HG03575 (cell line): ENCODE results near the gene NKD2.
"Not testable (repeated sequence)": the region's sequence is repeated elsewhere in the genome, so short reads cannot be mapped to it uniquely, and the experiment has no call there.

Experiments
- ATAC-seq: cut with Tn5 transposase; IDR thresholded peaks from one replicate; pipeline ENCODE4 v1.9.1; 2021; ENCODE audit not compliant: unreplicated experiment, insufficient number of reproducible peaks, low FRiP score; ENCODE audit errors: extremely low read depth

Gene NKD2

DNA sequence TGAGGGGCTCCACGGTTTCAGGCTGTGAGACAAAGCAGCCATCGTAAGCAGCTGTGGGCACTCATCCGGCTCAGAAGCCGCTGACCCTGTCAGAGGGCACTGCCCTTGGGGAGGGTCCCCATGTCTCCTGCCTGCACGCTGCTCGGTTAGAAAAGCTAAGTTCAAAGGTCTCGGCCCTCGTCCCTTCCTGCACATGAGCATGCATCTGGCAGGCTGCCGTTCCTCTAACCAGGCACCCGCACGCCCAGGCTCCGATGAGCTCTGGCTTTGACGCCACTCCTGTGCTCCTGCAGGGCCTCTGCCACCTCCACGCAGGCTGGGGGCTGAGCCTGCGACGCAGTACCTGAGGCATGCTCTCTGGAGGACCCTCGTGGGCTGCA, 51.3 kb downstream of the NKD2 start:
- no peak for ATAC-seq

DNA sequence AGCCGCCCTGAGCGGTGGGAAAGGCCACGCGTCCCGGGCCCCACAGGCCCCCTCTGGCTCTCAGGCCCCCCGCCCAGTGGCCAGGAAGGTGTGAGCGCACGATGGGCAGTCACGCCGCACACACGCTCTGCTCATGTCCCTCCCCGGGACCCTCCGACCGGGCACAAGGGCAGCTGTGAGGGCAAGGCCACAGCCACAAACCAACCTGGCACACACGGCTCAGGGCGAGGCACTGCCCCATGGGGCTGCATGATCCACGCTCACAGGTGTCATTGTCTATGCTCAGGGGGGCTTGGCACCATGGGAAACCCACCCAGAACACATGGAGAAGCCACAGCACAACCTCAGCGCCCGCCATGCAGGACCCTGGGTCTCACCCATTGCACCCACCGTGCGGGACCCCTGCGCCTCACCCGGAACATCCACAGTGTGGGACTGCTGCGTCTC, 52.0 kb downstream of the NKD2 start:
- ATAC-seq, result no peak

DNA sequence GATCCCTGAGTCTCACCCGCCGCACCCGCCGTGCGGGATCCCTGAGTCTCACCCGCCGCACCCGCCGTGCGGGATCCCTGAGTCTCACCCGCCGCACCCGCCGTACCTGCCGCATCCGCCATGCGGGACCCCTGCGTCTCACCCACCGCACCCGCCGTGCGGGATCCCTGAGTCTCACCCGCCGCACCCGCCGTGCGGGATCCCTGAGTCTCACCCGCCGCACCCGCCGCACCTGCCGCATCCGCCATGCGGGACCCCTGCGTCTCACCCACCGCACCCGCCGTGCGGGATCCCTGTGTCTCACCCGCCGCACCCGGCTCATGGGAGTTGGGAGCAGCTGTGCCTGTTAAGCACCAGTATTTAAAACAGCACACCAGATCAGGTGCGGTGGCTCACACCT, 52.7 kb downstream of the NKD2 start:
- ATAC-seq, result not testable (repeated sequence)

DNA sequence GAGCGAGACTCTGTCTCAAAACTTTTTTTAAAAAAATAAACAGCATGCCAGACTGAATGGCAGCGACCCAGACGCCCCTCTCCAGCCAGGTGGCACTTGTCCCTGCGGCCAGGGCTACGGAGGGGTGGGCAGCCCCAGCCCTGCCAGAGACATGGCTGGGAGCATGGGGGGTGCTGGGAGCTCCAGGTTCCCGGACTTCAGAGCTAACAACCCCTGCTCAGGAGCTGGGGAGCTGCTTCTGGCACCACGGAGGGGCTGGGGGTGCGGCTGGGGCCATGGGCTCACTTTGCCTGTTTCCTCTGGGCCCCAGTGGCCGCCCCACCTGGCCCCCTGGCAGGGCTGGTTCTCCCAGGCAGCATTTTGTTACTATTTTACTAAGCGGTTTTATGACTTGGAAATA, 53.3 kb downstream of the NKD2 start:
- ATAC-seq, result no peak

DNA sequence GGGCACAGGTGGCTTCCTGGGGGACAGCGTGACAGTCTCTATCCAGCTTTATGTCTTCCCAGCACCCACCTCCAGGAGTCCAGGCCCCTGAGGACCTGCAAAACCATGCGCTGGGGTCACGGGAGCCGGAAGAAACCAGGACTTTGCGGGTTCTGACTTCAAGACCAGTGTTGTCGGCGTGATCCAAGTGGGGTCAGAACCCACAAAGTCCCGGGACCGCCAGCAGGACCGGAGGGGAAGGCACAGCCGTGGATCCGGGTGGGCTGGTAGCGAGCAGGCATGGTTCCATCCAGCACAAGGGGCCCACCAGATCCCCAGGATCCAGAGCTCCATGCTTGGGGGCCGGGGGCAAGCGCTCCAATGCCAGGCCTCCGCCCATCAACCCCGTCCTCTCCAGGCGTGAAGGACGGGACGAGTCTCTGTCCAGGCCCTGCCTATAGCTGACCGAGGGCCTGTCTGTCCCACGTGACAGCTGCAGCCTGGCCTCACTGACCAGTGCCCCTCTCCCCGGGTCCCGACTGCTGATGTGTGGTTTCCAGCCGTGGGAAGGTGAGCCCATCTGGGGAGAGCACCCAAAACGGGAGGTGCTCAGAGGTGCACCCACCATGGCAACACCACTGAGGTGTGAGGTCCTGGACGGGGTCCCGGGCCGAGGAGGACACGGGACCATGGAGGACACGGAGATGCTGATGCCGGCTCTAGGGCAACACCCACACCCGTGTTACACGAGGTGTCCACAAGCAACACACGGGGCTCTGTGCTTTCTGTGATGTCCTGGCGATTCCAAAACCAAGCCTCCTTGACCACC, 54.4 kb downstream of the NKD2 start:
- ATAC-seq, result no peak

DNA sequence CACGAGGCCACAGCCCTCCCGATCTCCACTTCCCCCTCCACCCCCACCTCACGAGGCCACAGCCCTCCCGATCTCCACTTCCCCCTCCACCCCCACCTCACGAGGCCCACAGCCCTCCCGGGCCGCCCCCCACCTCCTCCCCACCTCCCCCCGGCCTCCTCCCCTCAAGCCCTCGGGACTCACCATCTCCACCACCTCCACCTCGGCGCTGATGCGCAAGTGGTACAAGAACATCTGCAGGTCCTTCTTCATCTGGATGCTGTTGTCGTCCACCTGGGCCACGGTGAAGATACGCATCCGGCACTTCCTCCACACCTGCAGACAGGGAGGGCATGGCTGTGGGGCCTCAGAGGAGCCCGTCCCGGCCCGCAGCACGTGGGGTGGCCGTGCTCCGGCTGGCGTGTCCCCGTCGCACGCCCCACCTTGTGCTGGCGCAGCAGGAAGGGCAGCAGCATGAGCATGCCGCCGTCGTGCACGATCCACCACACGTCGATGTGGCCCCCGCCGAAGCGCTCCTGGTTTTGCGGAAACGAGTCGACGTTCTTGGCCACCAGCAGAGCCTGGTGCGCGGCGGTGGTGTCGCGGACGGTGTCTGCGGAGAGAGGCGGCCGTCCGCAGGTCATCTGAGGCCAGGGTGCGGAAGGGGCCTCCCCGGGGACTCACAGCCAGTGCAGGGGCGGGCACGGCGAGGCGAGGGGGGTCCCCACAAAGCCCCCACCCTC, 55.2 kb downstream of the NKD2 start:
- ATAC-seq, result no peak

DNA sequence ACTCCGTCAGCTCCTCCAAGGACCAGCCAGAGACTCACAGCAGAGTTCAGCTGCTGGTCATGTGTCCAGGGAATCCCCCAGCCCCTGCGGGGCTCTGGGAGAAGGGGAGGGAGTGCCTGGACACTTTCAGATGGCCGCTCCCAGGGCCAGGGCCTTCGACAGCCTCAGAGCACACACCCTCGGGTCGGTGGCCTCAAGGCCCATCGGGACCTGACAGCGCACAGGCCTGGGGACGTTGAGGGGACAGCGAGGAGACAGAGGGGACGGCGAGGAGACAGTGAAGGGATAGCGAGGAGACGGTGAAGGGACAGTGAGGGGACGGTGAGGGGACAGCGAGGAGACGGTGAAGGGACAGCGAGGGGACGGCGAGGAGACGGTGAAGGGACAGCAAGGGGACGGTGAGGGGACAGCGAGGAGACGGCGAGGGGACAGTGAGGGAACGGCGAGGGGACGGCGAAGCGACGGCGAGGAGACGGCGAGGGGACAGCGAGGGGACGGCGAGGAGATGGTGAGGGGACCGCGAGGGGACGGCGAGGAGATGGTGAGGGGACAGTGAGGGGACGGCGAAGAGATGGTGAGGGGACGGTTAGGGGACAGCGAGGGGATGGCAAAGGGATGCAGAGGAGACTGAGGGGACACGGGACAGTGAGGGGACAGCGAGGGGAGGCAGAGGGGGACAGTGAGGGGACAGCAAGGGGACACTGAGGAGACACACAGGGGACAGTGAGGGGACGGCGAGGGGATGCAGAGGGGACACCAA, 56.0 kb downstream of the NKD2 start:
- ATAC-seq, result no peak

DNA sequence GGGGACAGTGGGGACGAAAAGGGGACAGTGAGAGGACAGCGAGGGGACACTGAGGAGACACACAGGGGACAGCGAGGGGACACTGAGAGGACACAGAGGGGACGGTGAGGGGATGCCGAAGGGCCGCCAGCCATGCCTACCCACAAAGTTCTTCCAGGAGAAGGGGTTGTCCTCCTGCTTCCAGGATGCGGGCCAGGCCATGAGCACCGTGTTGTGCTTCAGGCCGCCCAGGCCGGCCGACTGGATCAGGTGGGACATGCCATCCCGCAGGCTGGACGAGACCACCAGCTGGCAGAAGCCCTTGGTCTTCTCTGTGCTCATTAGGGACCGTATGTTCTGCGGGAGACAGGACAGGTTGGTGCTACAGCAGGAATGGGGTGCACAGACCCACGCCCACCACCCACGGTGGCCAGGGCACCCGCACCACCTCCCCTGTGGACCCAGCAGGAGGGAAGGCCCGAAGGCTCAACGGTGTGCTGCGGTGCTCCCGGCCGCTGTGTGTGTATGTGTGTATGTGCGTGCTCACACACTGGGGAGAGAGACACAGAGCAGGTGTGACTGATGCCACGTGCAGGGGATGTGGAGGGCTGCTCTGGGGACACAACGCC, 56.6 kb downstream of the NKD2 start:
- no peak for ATAC-seq

DNA sequence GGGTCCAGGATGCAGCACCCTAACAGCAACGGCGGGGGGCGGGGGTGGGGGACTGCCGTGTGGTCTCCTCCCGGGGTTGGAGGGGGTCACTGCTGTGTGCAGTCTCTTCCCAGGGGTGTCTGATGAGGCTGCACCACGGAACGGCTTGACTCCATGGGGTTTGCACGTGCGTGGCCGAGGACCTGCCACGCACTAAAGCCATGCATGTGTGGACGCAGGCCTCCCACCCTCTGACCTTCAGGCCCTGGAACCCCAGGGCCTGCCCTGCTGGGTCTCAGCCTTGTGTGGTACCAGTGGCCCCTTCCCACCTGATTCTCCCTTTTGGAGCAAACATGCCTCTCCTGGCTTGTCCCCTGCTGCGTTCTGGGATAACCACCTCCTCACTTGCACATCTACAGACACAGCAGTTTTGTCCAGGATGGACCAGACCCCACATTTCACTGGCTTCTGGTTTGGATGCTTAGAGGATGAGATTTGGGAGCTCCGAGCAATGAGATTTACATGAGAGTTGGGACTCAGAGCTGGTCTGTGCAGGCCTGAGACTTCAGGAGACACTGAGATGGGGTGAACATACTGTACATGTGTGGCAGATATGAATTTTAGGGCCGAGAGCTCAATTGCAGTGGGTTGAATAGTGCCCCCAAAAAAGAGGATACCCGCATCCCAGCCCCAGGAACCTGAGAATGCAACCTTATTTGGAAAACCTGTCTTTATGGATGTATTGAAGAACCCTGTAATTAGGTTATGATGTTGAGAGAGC, 57.5 kb downstream of the NKD2 start:
- no peak for ATAC-seq

DNA sequence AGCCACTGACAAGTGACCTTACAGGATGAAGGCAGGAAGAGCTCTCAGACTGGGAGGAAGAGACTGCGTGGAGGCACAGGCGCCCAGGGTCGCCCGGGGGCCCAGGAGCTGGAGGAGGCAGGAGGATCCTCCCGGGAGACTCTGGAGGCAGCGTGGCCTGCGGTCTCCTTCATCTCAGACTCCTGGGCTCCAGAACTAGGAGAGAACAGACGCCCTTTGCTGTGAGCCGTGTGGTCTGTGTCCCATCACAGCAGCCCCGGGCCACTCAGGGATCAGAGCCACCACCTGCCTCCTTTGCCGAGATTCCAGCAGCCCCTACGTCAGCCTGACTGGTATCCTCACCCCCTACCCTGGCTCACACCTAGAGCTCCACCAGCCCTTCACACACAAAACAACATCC, 58.1 kb downstream of the NKD2 start:
- no peak for ATAC-seq

DNA sequence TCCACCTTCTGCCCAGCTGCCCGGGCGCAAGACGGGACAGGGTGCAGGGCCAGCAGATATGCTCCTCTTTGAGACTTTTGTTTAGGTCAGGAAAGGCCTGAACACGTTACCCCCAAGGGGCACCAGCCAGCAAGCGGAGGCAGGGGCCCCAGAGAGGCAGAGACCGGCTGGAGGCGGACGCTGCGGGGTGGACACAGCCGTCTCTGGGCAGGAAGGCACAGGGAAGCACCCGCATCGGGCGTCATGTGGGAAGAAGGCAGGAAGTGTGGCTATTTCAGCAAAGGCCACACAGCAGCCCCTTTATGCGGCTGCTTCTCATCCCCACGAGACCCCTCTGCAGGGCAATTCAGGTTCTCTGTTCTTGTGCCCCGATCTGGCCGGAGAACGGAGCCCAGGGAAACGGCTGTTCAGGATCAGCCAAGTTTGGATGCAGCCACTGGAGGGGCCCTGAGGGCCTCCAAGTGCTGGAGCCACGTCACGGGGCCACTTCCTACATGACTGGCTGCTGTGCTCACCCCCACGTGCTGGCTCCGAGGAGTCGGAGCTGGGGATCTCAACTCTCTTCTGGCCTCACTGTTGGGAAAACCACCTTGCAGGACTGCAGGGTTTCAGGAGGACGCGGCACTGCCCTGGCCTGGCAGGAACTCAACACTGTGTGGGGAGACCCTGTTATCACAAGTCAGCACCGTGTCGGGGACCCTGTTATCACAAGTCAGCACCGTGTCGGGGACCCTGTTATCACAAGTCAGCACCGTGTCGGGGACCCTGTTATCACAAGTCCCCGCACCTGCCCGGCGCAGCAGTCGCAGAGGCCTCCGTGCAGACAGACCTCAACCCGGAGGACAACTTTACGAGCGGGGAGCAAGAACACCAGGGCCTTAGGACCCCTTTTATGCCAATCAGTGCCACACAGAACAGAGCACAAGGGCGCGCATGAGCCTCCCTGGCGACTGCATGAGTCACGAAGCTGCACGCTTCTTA, 58.8 kb downstream of the NKD2 start:
- no peak for ATAC-seq

DNA sequence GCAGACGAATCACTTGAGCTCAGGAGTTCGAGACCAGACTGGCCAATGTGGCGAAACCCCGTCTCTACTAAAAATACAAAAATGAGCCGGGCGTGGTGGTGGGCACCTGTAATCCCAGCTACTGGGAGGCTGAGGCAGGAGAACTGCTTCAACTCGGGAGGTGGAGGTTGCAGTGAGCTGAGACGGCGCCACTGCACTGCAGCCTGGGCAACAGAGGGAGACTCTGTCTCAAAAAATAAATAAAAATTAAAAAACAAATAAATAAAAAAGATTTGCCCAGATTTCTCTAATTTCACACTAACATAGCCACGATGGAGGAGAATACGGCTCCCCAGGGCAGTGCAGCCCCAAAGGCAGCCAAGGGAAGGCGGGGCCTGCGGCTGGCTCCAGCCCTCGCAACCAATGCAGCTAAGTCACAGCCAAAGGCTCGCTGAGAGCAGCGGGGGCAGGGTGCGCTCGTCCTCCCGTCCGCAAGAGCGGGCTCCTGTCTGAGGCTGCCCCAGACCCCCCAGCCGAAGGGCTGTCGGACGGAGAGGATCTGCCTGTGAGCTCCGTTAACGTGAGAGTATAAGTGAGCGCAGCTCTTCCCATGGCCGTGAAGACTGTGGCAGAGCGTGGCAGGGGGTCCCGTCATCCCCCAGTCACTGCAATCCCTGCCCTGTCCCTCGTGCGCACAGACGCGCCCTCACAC, 59.7 kb downstream of the NKD2 start:
- no peak for ATAC-seq

DNA sequence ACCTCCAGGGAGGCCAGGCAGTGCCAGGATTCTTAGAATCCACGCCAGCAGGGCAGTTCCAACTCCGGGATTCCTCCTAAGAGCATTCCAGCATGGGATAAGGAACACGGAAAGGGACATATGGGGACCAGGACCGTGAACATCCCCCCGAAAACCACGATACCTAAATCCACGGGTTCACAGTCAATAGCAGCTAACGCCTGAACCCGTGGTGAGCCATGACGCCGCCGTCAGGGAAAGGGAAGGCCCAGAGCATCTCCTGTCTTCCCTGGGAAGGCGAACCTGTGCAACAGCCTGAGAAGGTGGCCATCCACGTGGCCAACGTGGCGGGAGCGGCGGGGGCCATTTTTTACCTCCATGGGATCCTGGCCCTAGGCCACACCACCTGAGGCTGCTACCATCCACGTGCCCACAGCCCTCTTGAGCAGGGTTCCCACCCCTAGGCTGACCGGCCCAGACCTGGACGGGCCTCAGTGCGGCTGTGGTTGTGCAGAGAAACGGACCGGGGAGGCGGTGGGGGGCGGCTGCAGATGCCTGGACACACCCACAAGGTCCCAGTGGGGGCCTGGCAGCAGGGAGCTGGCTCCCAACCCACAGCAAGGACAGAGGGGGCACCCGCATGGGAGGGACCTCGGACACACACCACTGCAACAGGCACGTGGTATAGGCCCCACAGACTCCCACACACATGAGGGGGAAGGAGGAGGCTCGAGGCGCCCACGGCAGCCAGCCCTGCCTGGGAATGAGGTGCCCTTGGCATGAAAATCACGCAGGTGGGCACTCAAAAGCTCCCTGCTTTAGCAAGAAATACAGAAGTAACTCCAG, 60.5 kb downstream of the NKD2 start:
- no peak for ATAC-seq

DNA sequence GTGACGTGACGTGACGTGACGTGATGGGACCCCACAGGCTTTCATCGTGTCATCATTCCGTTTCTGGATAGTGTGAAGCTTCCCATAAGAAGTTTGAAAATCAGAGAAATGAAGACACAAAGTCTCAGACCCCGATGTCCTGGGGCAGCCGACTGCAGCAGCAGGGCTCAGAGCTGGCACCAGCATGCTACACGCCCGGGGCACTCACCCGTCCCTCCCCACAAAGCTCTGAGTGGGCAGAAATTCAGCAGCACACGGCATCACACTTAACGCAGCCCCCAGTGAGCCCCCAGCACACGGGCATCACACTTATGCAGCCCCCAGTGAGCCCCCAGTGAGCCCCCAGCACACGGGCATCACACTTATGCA, 61.1 kb downstream of the NKD2 start:
- no peak for ATAC-seq

DNA sequence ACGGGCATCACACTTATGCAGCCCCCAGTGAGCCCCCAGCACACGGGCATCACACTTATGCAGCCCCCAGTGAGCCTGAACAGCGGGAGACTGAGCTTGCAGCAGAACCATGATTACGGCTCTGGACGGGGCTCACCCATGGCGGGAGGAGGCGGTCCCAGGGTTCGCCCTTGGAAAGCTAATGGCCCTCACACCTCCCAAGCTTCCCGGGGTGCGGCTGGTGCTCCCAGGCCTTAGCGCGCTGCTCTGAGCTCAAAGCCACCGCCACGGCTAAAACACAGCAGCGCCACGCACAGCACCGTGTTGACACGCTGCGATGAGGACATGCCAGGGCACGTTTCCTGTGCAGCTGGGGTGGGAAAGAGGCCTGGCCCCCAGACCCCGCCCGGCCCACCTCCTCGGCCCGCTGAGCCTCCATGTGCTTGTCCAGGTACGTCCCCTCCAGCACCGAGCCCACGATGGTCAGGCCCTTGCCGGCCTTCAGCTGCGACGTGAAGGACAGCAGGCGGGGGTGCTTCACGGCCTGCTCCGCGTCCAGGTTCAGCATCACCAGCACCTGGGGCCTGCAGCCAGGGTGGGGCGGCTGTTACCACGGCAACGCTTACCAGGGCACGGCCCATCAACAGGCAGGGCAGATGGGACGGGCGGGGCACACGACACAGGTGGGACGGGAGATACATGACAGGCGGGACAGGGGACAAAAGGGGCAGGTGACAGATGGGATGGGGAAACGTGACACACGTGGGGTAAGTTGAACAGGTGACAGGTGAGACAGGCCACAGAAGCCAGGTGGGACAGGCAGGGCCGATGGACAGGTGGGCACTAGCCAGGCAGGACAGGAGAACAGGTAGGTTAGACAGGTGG, 64.9 kb downstream of the NKD2 start:
- ATAC-seq, result no peak

DNA sequence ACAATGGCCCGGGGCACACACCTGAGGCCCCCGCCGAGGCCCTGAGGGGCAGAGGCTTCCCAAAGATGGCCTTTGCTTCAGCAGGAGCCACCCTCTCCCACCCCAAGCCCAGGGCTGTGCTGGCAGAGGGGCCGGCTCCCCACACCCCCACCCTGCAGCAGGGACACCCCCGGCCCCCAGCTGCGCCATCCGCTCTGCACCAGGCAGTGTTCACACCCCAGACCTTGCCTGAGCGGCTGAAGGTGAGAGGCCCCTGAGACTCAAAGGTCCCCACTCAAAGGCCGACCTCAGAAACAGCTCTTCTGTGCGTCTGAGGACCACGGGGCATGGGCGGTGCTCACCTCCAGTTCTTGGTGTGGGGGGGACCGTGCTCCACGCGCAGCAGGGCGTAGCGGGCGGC, 65.6 kb downstream of the NKD2 start:
- ATAC-seq, result no peak
